GM12865 (cell line): ENCODE data around the gene HYDIN.
A peak's percentile ranks its signal among the peaks of the same experiment; 100 is the strongest.

ENCODE experiments used
- DNase-seq: peaks from one replicate; pipeline ENCODE4 v3.0.0; 2010; ENCODE audit warnings: low read depth
- H3K4me3 ChIP-seq: 2 replicates; pipeline ENCODE4 v1.5.1; 2011; ENCODE audit warnings: mild to moderate bottlenecking, low read depth, low read length, control low read depth
- TF ChIP-seq, protein P1 (sequence below): IDR thresholded peaks from 2 replicates; pipeline ENCODE4 v1.5.1; 2011; ENCODE audit warnings: low read length, control low read depth, low read depth, inconsistent platforms; ENCODE audit not compliant: insufficient read depth; ENCODE audit errors: missing control alignments

Gene HYDIN

DNA sequence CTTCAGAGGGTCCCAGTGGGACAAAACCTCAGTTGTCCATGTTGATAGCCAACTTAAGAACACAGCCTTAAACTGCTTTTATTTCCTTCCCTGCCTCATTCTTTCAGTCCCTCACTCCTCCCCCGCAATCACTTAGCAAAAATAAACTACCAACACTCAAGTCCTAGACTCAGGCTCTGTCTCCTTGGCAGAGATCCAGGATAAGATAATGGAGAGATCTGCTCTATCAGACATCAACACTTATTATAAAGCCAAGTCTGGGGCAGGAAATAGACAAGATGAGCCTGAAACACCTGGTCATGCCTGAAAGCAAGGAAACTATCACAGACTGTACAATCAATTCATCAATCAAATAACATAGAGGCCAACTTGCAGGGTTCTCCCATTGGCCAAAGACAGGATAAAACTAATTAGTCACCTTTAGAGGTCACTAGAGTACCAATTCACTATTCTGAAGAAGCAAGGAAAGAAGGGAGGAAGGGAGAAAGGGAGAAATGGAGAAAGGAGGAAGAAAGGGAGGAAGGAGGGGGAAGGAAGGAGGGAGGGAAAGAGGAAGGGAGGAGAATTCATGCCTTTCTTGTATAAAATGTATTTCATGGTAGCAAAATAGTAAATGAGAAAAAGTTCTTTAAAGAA lies 15.7 kb downstream of the HYDIN start:
- TF ChIP-seq, protein P1, sequence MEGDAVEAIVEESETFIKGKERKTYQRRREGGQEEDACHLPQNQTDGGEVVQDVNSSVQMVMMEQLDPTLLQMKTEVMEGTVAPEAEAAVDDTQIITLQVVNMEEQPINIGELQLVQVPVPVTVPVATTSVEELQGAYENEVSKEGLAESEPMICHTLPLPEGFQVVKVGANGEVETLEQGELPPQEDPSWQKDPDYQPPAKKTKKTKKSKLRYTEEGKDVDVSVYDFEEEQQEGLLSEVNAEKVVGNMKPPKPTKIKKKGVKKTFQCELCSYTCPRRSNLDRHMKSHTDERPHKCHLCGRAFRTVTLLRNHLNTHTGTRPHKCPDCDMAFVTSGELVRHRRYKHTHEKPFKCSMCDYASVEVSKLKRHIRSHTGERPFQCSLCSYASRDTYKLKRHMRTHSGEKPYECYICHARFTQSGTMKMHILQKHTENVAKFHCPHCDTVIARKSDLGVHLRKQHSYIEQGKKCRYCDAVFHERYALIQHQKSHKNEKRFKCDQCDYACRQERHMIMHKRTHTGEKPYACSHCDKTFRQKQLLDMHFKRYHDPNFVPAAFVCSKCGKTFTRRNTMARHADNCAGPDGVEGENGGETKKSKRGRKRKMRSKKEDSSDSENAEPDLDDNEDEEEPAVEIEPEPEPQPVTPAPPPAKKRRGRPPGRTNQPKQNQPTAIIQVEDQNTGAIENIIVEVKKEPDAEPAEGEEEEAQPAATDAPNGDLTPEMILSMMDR, result peak; percentile 15
- peak; percentile 1 for DNase-seq
- no peak overlapping the region for H3K4me3 ChIP-seq

DNA sequence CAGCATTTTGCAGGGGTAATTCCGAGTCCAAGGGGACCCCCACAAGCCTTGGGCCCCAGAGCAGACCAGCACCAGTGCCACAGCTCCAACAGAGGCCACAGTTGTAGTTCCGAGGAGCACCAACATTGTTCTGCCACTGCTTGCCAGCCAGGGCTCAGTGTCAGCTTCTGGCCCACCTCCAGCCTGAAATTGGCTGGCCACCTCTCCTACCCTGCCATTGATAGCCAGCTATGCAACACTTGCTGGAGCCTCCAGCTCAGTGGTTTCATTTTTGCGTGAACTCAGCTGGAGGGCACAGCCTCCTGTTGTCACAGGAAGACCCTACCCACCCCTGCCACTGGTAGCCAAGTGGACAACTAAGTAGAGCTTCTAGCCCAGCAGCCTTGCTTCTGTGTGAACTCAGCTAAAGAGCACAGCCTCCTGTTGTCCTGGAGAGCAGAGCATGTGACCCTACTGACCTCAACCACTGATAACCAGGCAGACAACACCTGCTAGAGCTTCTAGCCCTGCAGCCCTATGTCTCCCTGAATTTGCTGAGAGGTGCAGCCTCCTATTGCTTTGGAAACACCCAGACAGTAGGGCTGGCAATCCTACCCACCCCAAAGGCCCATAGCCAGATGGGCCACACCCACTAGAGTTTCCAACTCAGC lies 24.9 kb downstream of the HYDIN start:
- no peak for DNase-seq
- no peak overlapping the region for H3K4me3 ChIP-seq
- TF ChIP-seq, protein P1, result no peak

DNA sequence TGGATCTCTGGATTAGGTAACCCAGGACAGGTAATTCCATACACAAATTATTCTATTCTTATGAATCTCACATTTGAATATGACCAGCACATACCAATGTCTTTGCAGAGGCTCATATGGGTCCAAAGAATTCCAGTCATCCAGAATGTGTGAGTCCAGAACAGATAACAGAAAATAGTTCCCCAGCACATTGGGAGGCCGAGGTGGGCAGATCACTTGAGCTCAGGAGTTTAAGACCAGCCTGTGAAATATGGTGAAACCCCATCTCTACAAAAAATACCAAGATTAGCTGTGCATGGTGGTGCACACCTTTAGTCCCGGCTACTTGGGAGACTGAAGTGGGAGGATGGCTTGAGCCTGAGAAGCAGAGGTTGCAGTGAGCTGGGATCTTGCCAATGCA lies 26.9 kb downstream of the HYDIN start:
- TF ChIP-seq, protein P1, result no peak

DNA sequence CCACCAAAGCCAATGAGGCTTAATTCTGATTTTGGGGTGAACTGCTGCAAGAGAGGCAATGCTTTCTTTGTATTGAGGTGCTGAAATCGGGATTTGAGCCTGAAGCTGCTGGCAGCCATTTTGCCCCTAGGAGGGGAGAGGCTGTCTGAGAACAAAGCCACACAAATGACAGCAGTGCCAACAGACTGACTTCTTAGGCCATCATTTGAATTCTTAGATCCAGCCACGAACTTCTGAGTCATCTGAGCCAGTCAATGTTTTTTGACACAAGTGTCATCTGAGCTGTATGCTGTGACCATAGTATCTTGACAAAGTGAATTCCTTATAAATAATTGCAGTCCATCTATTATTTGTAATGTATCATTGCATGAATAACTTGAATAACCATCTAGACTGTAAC lies 29.0 kb downstream of the HYDIN start:
- TF ChIP-seq, protein P1, result no peak
- no peak overlapping the region for H3K4me3 ChIP-seq
- DNase-seq, result no peak

More for the DNA sequence above, 26.9 kb downstream of the HYDIN start:
- no peak for DNase-seq
- H3K4me3 ChIP-seq, result no peak overlapping the region

DNA sequence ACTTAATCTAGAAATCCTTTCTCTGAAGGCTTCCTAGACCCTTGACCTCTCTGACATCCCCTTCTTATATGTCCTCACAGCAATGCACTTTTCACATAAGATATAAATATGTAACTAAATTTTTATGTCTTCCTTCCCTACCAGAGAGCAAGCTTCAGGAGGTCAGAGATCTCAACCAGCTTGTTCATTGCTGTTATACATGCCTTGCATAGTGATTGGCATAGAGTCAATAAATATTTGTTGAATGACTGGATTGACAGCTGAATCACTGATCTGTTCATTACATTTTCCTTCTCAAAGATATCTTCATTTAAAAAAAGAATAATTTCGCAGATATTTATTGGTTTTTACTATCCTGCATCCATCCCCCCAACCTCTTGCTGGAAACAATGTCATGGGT lies 29.5 kb downstream of the HYDIN start:
- no peak overlapping the region for H3K4me3 ChIP-seq
- DNase-seq, result no peak
- TF ChIP-seq, protein P1, result no peak

DNA sequence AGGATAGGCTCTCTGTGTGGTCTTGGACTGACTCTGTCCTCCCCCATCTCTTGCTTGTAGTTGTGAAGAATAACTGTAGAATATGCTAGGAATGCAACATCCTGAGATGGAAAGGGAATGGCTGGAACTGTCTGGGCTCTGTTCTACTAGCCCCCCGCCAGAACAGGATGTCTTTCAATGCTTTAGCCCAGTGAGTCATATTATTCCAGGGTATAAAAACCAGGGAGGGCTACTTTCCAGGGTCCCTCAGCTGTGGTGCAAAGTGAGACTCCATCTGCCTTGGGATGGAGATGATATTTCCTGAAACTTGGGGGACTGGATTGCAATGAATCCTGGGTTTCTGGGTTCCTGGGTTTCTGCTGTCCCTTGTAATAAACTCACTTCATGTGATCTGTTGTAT lies 32.1 kb downstream of the HYDIN start:
- TF ChIP-seq, protein P1, result no peak
- H3K4me3 ChIP-seq, result no peak overlapping the region
- no peak for DNase-seq

DNA sequence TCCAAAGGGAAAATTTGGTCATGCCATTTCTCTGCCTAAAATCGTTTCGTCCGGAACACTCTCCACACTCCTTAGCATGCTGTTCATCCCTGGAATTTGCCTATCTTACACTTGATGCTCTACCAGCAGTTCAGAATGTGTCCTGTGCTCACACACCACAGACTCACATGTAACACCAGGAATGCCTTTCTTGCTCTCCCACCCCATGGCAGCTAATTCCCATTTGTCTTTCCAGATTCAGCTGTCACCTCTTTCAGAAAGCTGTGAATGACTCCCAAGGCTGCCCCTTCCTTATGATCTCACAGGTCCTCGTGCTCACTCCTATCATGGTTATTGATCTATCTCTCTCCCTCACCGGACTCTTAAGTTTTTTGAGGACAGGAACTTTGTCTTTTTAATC lies 38.1 kb downstream of the HYDIN start:
- TF ChIP-seq, protein P1, result no peak
- H3K4me3 ChIP-seq, result no peak overlapping the region
- DNase-seq, result no peak
